H1 (cell line): Measurements from ENCODE around the gene TRMT44. TPM values are rescaled to one million over a fixed set of nuclear protein-coding genes. Genes with fewer than 3 reads are reported as not detected.

ENCODE experiments used
- CTCF ChIA-PET: fragments of 300-600 bp; sonication (Branson Sonifier 250); formaldehyde crosslinking; loops from one replicate; lab custom pipeline; 2021; ENCODE audit not compliant: partially characterized antibody; lab: Charles Lee
- POLR2A ChIA-PET: fragments of 300-600 bp; sonication (Branson Sonifier 250); formaldehyde crosslinking; loops from one replicate; lab custom pipeline; 2021; ENCODE audit warnings: inconsistent platforms; ENCODE audit not compliant: partially characterized antibody; lab: Charles Lee
- DNase-seq, 2 experiments: peaks; one replicate each; pipeline versions ENCODE4 v3.0.0 to v3.0.0-alpha.2; 2010 to 2022; ENCODE audit warnings: low spot score in 2 of 2, low read depth in 1 of 2, mixed read lengths in 1 of 2
- FAIRE-seq: peaks from 2 replicates; lab custom pipeline; 2011; peaks lifted over from hg19 to GRCh38; lab: Jason Lieb, UNC
- H2AFZ ChIP-seq: 2 replicates; pipeline ENCODE4 v1.8.1; 2012; ENCODE audit warnings: low read length, inconsistent platforms
- H2AK5ac ChIP-seq: 2 replicates; pipeline ENCODE4 v1.6.1; 2013; ENCODE audit warnings: low read depth, low read length
- H2BK120ac ChIP-seq: replicated peaks from 2 replicates; pipeline ENCODE3; 2013; ENCODE audit warnings: low read depth, low read length, inconsistent platforms
- H2BK12ac ChIP-seq: 2 replicates; pipeline ENCODE4 v1.6.1; 2013; ENCODE audit warnings: low read depth, low read length
- H2BK15ac ChIP-seq: 2 replicates; pipeline ENCODE4 v1.6.1; 2013; ENCODE audit warnings: low read length
- H2BK20ac ChIP-seq: 2 replicates; pipeline ENCODE4 v1.6.1; 2013; ENCODE audit warnings: low read length
- H2BK5ac ChIP-seq: 2 replicates; pipeline ENCODE4 v1.6.1; 2013; ENCODE audit warnings: low read depth, low read length
- H3K14ac ChIP-seq: 2 replicates; pipeline ENCODE4 v1.6.1; 2013; ENCODE audit warnings: inconsistent platforms; ENCODE audit not compliant: insufficient read length
- H3K18ac ChIP-seq: 2 replicates; pipeline ENCODE4 v1.6.1; 2013; ENCODE audit warnings: low read length; ENCODE audit errors: extremely low read depth
- H3K23ac ChIP-seq: 2 replicates; pipeline ENCODE4 v1.6.1; 2013; ENCODE audit warnings: inconsistent platforms; ENCODE audit not compliant: insufficient read length
- H3K23me2 ChIP-seq: 2 replicates; pipeline ENCODE4 v1.6.1; 2013; ENCODE audit warnings: low read depth, low read length
- H3K27ac ChIP-seq: 2 replicates; pipeline ENCODE4 v1.6.1; 2011; ENCODE audit warnings: low read depth, low read length, inconsistent platforms
- H3K27me3 ChIP-seq, 4 experiments: replicated peaks in 1 of 4; 1 replicate in 1 of 4; 2 replicates in 3 of 4; pipeline versions ENCODE4 v1.6.1 to v1.8.1; 2011 to 2013; ENCODE audit warnings: low read length in 3 of 4, mild to moderate bottlenecking in 3 of 4, inconsistent platforms in 2 of 4, mixed read lengths in 2 of 4, moderate library complexity in 1 of 4; ENCODE audit not compliant: control insufficient read depth in 3 of 4, insufficient read depth in 3 of 4; ENCODE audit errors: extremely low read depth in 1 of 4
- H3K36me3 ChIP-seq, 4 experiments: 2 replicates each; pipeline versions ENCODE4 v1.6.1 to v1.8.1; 2011 to 2013; ENCODE audit warnings: mild to moderate bottlenecking in 4 of 4, low read length in 3 of 4, moderate library complexity in 2 of 4, control low read depth in 1 of 4, inconsistent platforms in 1 of 4; ENCODE audit not compliant: insufficient read depth in 4 of 4, control insufficient read depth in 2 of 4
- H3K4ac ChIP-seq: replicated peaks from 2 replicates; pipeline ENCODE3; 2013; ENCODE audit warnings: low read length, low read depth, mixed read lengths, inconsistent platforms; ENCODE audit not compliant: insufficient read length
- H3K4me1 ChIP-seq, 4 experiments: replicated peaks in 1 of 4; 1 replicate in 1 of 4; 2 replicates in 3 of 4; pipeline versions ENCODE4 v1.6.1 to v1.8.1; 2011 to 2013; ENCODE audit warnings: low read length in 3 of 4, inconsistent platforms in 2 of 4, mixed read lengths in 1 of 4; ENCODE audit not compliant: insufficient read depth in 4 of 4, control insufficient read depth in 3 of 4
- H3K4me2 ChIP-seq, 2 experiments: 2 replicates each; pipeline versions ENCODE4 v1.6.1 to v1.8.1; 2011 to 2013; ENCODE audit warnings: low read depth in 2 of 2, low read length in 2 of 2, control low read depth in 1 of 2, inconsistent platforms in 1 of 2, mild to moderate bottlenecking in 1 of 2; ENCODE audit not compliant: insufficient read depth in 1 of 2
- H3K4me3 ChIP-seq, 4 experiments: fragments of 200-600, 300-600 bp in 1 of 4; sonication (generic), shearing (Covaris generic), sonication (Bioruptor Twin) in 1 of 4; 2 replicates each; pipeline versions ENCODE4 v1.5.1 to v1.8.1; 2011 to 2016; ENCODE audit warnings: low read length in 4 of 4, low read depth in 3 of 4, control low read depth in 2 of 4, inconsistent platforms in 2 of 4, mild to moderate bottlenecking in 2 of 4, mixed read lengths in 1 of 4, moderate library complexity in 1 of 4; ENCODE audit not compliant: insufficient read depth in 2 of 4; ENCODE audit errors: extremely low read depth in 1 of 4
- H3K56ac ChIP-seq: replicated peaks from 2 replicates; pipeline ENCODE3; 2013; ENCODE audit warnings: low read depth, mild to moderate bottlenecking, mixed read lengths, low read length, inconsistent platforms; ENCODE audit not compliant: insufficient read length
- H3K79me1 ChIP-seq: 2 replicates; pipeline ENCODE4 v1.6.1; 2013; ENCODE audit warnings: low read depth, low read length, control low read depth
- H3K79me2 ChIP-seq, 2 experiments: 2 replicates each; pipeline versions ENCODE4 v1.6.1 to v1.8.1; 2012 to 2013; ENCODE audit warnings: low read length in 2 of 2, mild to moderate bottlenecking in 2 of 2, inconsistent platforms in 1 of 2; ENCODE audit not compliant: insufficient read depth in 2 of 2, control insufficient read depth in 1 of 2
- H3K9ac ChIP-seq, 4 experiments: replicated peaks in 1 of 4; 1 replicate in 1 of 4; 2 replicates in 3 of 4; pipeline versions ENCODE4 v1.6.1 to v1.8.1; 2011 to 2013; ENCODE audit warnings: low read depth in 3 of 4, low read length in 3 of 4, control low read depth in 2 of 4, mild to moderate bottlenecking in 2 of 4, moderate library complexity in 2 of 4, inconsistent platforms in 1 of 4; ENCODE audit errors: extremely low read depth in 1 of 4
- H3K9me3 ChIP-seq, 2 experiments: 2 replicates each; pipeline versions ENCODE4 v1.6.1 to v1.8.1; 2012 to 2013; ENCODE audit warnings: mild to moderate bottlenecking in 2 of 2, moderate library complexity in 2 of 2, control low read depth in 1 of 2, inconsistent platforms in 1 of 2, low read depth in 1 of 2, low read length in 1 of 2, mixed read lengths in 1 of 2; ENCODE audit not compliant: insufficient read depth in 2 of 2
- H4K20me1 ChIP-seq, 2 experiments: replicated peaks in 1 of 2; 2 replicates each; pipeline versions ENCODE3 to v1.8.1; 2011 to 2013; ENCODE audit warnings: inconsistent platforms in 2 of 2, low read length in 2 of 2, mild to moderate bottlenecking in 1 of 2; ENCODE audit not compliant: insufficient read depth in 2 of 2, control insufficient read depth in 1 of 2
- H4K5ac ChIP-seq: 2 replicates; pipeline ENCODE4 v1.6.1; 2013; ENCODE audit warnings: low read length, low read depth, mixed read lengths, inconsistent platforms; ENCODE audit not compliant: insufficient read length
- H4K8ac ChIP-seq: 2 replicates; pipeline ENCODE4 v1.8.0; 2013; ENCODE audit warnings: mild to moderate bottlenecking, moderate library complexity, low read length, inconsistent platforms; ENCODE audit not compliant: insufficient read depth; ENCODE audit errors: extremely low read depth
- H4K91ac ChIP-seq: replicated peaks from 2 replicates; pipeline ENCODE3; 2013; ENCODE audit warnings: low read length, mixed read lengths, inconsistent platforms; ENCODE audit not compliant: insufficient read length
- BCL11A ChIP-seq, 2 experiments: IDR thresholded peaks; one replicate each; pipeline ENCODE4 v1.6.1; 2011; ENCODE audit warnings: low read depth in 2 of 2, low read length in 2 of 2, mild to moderate bottlenecking in 2 of 2
- CHD2 ChIP-seq: IDR thresholded peaks from 2 replicates; pipeline ENCODE4 v1.6.1; 2012; ENCODE audit warnings: low read length, improper control_type of control experiment
- EP300 ChIP-seq, 2 experiments: IDR thresholded peaks; 1 replicate in 1 of 2; 2 replicates in 1 of 2; pipeline ENCODE4 v1.6.1; 2011 to 2012; ENCODE audit warnings: low read depth in 2 of 2, low read length in 2 of 2, mild to moderate bottlenecking in 2 of 2, borderline replicate concordance in 1 of 2, inconsistent platforms in 1 of 2, moderate library complexity in 1 of 2
- GABPA ChIP-seq: IDR thresholded peaks from 2 replicates; pipeline ENCODE4 v1.6.1; 2011; ENCODE audit warnings: mild to moderate bottlenecking, low read length, moderate library complexity, borderline replicate concordance; ENCODE audit not compliant: insufficient read depth
- HDAC2 ChIP-seq, 2 experiments: fragments of 300-600 bp in 1 of 2; sonication (generic) in 1 of 2; IDR thresholded peaks; 2 replicates each; pipeline ENCODE4 v1.6.1; 2011 to 2012; ENCODE audit warnings: low read depth in 2 of 2, low read length in 2 of 2, mild to moderate bottlenecking in 2 of 2, moderate library complexity in 2 of 2, borderline replicate concordance in 1 of 2, inconsistent platforms in 1 of 2
- KDM4A ChIP-seq: IDR thresholded peaks from one replicate; pipeline ENCODE4 v1.7.1; 2012; ENCODE audit warnings: low read depth, mild to moderate bottlenecking, moderate library complexity, low read length, inconsistent platforms; ENCODE audit not compliant: severe bottlenecking
- PHF8 ChIP-seq: fragments of 200-600 bp; sonication (generic); conservative IDR thresholded peaks from 2 replicates; pipeline ENCODE4 v1.7.1; 2012; ENCODE audit warnings: low read depth, mild to moderate bottlenecking, inconsistent platforms, low read length, moderate library complexity
- POLR2AphosphoS5 ChIP-seq: IDR thresholded peaks from 2 replicates; pipeline ENCODE4 v1.6.1; 2011; ENCODE audit warnings: low read depth, low read length
- RFX5 ChIP-seq: IDR thresholded peaks from 2 replicates; pipeline ENCODE4 v1.6.1; 2011; ENCODE audit warnings: low read depth, low read length, improper control_type of control experiment, borderline replicate concordance
- SAP30 ChIP-seq: fragments of 300-600 bp; sonication (generic); IDR thresholded peaks from 2 replicates; pipeline ENCODE4 v1.7.1; 2012; ENCODE audit warnings: low read length, moderate library complexity, mild to moderate bottlenecking, inconsistent platforms; ENCODE audit not compliant: insufficient read depth, insufficient replicate concordance
- SIX5 ChIP-seq: IDR thresholded peaks from 2 replicates; pipeline ENCODE4 v1.6.1; 2011; ENCODE audit warnings: mild to moderate bottlenecking, low read depth, low read length
- TBP ChIP-seq: IDR thresholded peaks from 2 replicates; pipeline ENCODE4 v1.6.1; 2011; ENCODE audit warnings: low read depth, low read length, improper control_type of control experiment
- WGBS, 2 experiments: shearing (Covaris generic) in 1 of 2; methylation state at CpG; one replicate each; pipeline versions ENCODE4 v1.1.6 to v1.1.7; 2013 to 2015; ENCODE audit warnings: low lambda C conversion rate in 2 of 2, mixed read lengths in 2 of 2, inconsistent platforms in 1 of 2, low coverage in 1 of 2, missing lambda C conversion rate in 1 of 2; ENCODE audit not compliant: insufficient replicate concordance in 2 of 2, insufficient coverage in 1 of 2, insufficient read length in 1 of 2; ENCODE audit errors: extremely low coverage in 1 of 2, missing lambda C conversion rate in 1 of 2; 5-methylcytosine and 5-hydroxymethylcytosine counted together
- polyA plus RNA-seq, 7 experiments: library from polyadenylated mRNA; depleted of rRNA in 3 of 7; stranded (reverse) in 5 of 7; unstranded in 2 of 7; fragments of >200 nt in 5 of 7; fragments of 200-250 nt in 2 of 7; gene quantifications; 1 replicate in 5 of 7; 2 replicates in 1 of 7; 4 replicates in 1 of 7; pipeline versions ENCODE4 v1.2.1 to v1.2.3, GENCODE V29; 2011 to 2013; ENCODE audit warnings: missing spikeins in 2 of 7, mixed read lengths in 2 of 7
- total RNA-seq: library from RNA; stranded (reverse); fragmentation: NEBNext Ultra II Directional; extraction: Animal tissue kit (Norgen Biotek cat#: 25700); gene quantifications from 2 replicates; pipeline ENCODE4 v1.2.1, GENCODE V29; 2021

Gene TRMT44
- total and polyA plus RNA-seq, 2 of the 8 experiments (the other 6 are each of a cell fraction or from before 2014, with no cell fraction given), result 8.6 to 23.9 TPM

DNA sequence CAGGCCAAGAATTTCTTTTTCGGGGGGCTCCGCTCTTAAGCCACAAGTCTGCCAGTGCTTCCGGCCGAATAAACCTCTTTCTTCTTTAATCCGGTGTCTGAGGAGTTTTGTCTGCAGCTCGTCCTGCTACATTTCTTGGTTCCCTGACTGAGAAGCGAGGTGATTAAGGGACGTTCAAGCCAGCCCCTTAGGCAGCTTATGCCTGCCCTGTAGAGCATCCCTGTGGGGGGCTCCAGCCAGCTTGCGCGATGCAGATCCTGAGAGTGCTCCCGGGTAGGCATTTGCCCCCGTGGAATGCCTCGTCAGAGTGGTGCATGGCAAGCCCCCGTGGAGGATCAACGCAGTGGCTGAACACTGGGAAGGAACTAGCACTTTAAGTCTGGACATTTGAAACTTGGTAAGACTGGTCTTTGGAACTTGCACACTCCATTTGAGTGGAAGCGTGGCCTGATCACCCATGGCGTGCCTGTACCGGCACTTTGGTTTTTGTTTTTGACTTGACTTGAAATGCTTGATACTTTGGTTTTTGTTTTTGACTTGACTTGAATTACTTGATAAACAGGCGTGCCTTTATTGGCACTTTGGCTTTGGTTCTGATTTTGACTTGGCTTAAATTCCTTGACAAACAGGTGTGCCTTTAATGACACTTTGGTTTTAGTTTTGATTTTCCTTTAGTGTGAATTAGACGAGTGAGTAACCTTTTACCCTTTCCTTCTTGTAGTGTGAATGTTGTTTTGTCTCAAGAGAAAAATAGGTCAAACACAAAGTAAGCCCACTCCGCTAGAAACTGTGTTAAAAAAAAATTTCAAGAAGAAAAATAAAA lies 6.1 kb upstream of the TRMT44 start:
- no peak overlapping the region for H3K23ac ChIP-seq
- H3K14ac ChIP-seq, result no peak overlapping the region
- H3K56ac ChIP-seq, result no peak overlapping the region
- H2BK15ac ChIP-seq, result no peak overlapping the region
- no peak overlapping the region for H2AK5ac ChIP-seq
- H3K9ac ChIP-seq, result no peak overlapping the region
- H2BK120ac ChIP-seq, result no peak overlapping the region
- peaks cover 0 to 11% (median 2%) of the 10 kb centered on the region in 4 experiments; a peak in 3 of 7 replicates for H3K4me1 ChIP-seq
- H2BK5ac ChIP-seq, result no peak overlapping the region
- H3K79me1 ChIP-seq, result no peaks in the 10 kb centered on the region
- no peak overlapping the region for H4K91ac ChIP-seq
- H2AFZ ChIP-seq, result no peak overlapping the region
- H4K8ac ChIP-seq, result no peak overlapping the region
- H2BK20ac ChIP-seq, result no peak overlapping the region
- no peak overlapping the region for H3K4me3 ChIP-seq
- H4K5ac ChIP-seq, result no peak overlapping the region
- no peak overlapping the region for H3K18ac ChIP-seq
- H3K23me2 ChIP-seq, result no peaks in the 10 kb centered on the region
- H3K27ac ChIP-seq, result no peak overlapping the region
- H3K4me2 ChIP-seq, result no peak overlapping the region
- H4K20me1 ChIP-seq, result no peaks in the 10 kb centered on the region
- WGBS, 2 experiments, result 79% methylated on average over 19 of the region's 21 CpGs; no CpG with 5 or more reads in 1 of the 2 experiments
- DNase-seq, result no peak
- FAIRE-seq, result no peak
- peaks cover 0 to 3% of the 10 kb centered on the region in 2 experiments; a peak in 1 of 4 replicates for H3K79me2 ChIP-seq
- POLR2A ChIA-PET, result no interaction called here
- H2BK12ac ChIP-seq, result no peak overlapping the region
- peaks cover 0 to 2% (median 0%) of the 10 kb centered on the region in 4 experiments; a peak in 1 of 7 replicates for H3K27me3 ChIP-seq
- no peaks in the 10 kb centered on the region for H3K36me3 ChIP-seq
- CTCF ChIA-PET, result interaction anchor here (0.5 to 0.6 kb wide), 2 partner anchors 9 to 1520 kb away, joined by 3 read pairs; no protein-coding TSS in a partner anchor
- no peaks in the 10 kb centered on the region for H3K9me3 ChIP-seq
- no peak overlapping the region for H3K4ac ChIP-seq
- TF ChIP-seq KDM4A, result no peak
- TF ChIP-seq RFX5, result no peak
- TF ChIP-seq SAP30, result no peak
- no peak for TF ChIP-seq PHF8
- TF ChIP-seq SIX5, result no peak
- no peak for TF ChIP-seq TBP
- TF ChIP-seq BCL11A (IDR thresholded peaks at IDR 0.05; ENCODE audit: low read depth in 2 of 2, low read length in 2 of 2), result no peak
- TF ChIP-seq GABPA, result no peak
- no peak for TF ChIP-seq POLR2AphosphoS5
- no peak for TF ChIP-seq EP300 (IDR thresholded peaks at IDR 0.05; ENCODE audit: borderline replicate concordance in 1 of 2, low read depth in 2 of 2, low read length in 2 of 2)
- TF ChIP-seq HDAC2 (IDR thresholded peaks at IDR 0.05; ENCODE audit: borderline replicate concordance in 1 of 2, low read depth in 2 of 2, low read length in 2 of 2), result no peak
- no peak for TF ChIP-seq CHD2
